ENCODE data around the gene FXYD1. TPM values are rescaled to one million over a fixed set of nuclear protein-coding genes. Genes with fewer than 3 reads are reported as not detected.

FXYD1 gene
- total and polyA plus RNA-seq, 3 donors from 2014 or later, result 2.3 to 48.5 (median 11.1) TPM

DNA sequence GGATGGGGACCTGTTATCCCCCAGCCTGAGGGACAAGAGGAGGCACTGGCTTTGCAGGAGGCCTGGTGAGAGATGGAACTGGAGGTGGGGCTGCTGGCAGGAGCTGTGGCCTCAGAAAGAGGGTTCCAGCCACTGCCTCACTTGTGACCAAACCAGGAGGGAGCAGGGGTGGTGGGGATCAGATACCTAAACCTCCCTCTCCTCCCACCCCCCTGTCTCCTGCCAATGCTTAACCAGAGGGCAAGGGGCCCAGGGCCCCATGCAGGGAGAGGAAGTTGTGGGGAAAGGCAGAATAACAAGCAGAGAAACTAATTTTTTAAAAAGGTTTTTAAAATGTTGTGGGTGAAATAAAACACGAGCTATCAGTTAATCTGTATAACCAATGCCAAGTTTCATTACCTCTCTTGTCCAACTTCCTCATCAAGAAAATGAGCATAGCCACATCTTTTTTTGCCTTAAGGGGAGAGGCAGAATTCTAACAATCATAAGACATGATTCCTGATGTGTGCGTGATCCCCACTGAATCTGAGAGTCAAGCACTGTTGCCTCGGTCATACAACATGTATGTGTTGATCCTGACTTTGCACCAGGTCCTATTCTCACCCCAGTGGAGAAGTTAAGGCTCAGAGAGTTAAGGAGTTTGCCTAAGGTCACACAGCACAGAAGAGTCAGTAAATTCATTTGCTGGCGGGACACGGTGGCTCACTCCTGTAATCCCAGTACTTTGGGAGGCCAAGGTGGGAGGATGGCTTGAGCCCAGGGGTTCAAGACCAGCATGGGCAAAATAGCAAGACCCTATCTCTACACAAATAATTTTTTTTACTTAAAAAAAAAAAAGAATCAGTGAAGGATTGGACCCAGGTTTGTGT, 28.9 kb downstream of the FXYD1 start:
- Histone ChIP-seq H3K36me3 (ENCODE audit: low read depth, missing control alignments) (no peaks in the 10 kb centered on the region), H3K4me1 (no peaks in the 10 kb centered on the region), H3K9me3 (no peaks in the 10 kb centered on the region), H3K27ac (no peak overlapping the region), H3K27me3 (no peaks in the 10 kb centered on the region), H3K4me3 (no peak overlapping the region)
- TF ChIP-seq POLR2A (IDR thresholded peaks at IDR 0.05), result no peak
- TF ChIP-seq, protein P1, sequence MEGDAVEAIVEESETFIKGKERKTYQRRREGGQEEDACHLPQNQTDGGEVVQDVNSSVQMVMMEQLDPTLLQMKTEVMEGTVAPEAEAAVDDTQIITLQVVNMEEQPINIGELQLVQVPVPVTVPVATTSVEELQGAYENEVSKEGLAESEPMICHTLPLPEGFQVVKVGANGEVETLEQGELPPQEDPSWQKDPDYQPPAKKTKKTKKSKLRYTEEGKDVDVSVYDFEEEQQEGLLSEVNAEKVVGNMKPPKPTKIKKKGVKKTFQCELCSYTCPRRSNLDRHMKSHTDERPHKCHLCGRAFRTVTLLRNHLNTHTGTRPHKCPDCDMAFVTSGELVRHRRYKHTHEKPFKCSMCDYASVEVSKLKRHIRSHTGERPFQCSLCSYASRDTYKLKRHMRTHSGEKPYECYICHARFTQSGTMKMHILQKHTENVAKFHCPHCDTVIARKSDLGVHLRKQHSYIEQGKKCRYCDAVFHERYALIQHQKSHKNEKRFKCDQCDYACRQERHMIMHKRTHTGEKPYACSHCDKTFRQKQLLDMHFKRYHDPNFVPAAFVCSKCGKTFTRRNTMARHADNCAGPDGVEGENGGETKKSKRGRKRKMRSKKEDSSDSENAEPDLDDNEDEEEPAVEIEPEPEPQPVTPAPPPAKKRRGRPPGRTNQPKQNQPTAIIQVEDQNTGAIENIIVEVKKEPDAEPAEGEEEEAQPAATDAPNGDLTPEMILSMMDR (IDR thresholded peaks at IDR 0.05), result no peak
- DNase-seq, result no peak
- 82 to 83% methylated on average over 5 of the region's 5 CpGs for WGBS, 2 donors
- intact Hi-C loops (cut with DNase I; ENCODE audit: low total_unique reads), result no loop called here

DNA sequence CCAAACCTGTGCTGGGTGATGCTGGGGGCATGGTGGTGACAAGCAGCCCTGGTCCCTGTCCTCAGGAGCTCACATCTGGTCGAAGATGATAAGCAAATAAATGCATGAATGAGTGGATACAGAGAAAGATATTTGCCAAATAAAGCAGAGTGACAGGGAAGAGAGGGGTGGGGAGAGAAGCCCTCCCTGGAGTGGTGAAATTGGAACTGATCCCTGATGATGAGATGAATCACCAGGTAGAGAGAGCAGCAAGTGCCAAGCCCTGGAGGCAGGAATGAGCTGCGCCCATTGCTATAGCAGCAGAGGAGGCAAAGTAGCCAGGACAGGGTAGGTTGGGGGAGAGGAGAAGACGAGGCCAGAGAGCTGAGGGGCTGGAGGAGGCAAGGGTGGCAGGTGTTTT, 29.6 kb downstream of the FXYD1 start:
- intact Hi-C loops (cut with DNase I; ENCODE audit: low total_unique reads), result no loop called here
- TF ChIP-seq, protein P1 (IDR thresholded peaks at IDR 0.05), result no peak
- TF ChIP-seq POLR2A (IDR thresholded peaks at IDR 0.05), result no peak
- Histone ChIP-seq H3K27me3 (no peaks in the 10 kb centered on the region), H3K36me3 (ENCODE audit: low read depth, missing control alignments) (no peaks in the 10 kb centered on the region), H3K9me3 (no peaks in the 10 kb centered on the region), H3K4me3 (no peak overlapping the region), H3K27ac (no peak overlapping the region), H3K4me1 (no peaks in the 10 kb centered on the region)
- 87 to 91% methylated on average over 3 of the region's 3 CpGs for WGBS, 2 donors
- DNase-seq, result no peak

DNA sequence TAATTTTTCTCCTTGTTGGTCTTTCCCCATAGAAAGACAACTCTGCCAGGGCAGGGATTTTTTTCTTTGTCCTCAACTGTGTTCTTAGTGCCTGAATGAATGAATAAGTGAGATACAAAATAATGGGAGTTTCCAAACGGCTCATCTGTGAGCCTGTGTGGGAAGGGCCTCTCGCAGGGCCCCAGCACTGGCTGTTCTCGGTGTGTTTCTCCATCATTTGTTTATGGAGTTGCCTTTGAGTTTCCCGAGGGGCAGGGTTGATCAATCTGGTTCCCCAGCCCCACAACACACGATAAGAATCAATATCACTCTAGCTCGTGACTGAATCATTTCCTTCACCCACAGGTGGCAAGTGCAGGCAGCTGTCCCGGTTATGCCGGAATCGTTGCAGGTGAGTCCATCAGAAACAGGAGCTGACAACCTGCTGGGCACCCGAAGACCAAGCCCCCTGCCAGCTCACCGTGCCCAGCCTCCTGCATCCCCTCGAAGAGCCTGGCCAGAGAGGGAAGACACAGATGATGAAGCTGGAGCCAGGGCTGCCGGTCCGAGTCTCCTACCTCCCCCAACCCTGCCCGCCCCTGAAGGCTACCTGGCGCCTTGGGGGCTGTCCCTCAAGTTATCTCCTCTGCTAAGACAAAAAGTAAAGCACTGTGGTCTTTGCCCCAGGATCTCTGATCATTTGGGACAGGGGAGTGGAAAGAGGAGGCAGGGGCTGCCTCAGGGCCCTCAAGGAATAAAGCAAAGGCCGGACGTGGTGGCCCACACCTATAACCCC, 30.8 kb downstream of the FXYD1 start:
- TF ChIP-seq POLR2A (IDR thresholded peaks at IDR 0.05), result no peak
- TF ChIP-seq, protein P1 (IDR thresholded peaks at IDR 0.05), result no peak
- intact Hi-C loops (cut with DNase I; ENCODE audit: low total_unique reads), result no loop called here
- WGBS, 2 donors, result 81 to 82% methylated on average over 15 to 18 of the region's 18 CpGs
- Histone ChIP-seq H3K27ac (no peak overlapping the region), H3K4me1 (no peaks in the 10 kb centered on the region), H3K36me3 (ENCODE audit: low read depth, missing control alignments) (no peaks in the 10 kb centered on the region), H3K4me3 (no peak overlapping the region), H3K27me3 (no peaks in the 10 kb centered on the region), H3K9me3 (no peaks in the 10 kb centered on the region)
- DNase-seq, result no peak

DNA sequence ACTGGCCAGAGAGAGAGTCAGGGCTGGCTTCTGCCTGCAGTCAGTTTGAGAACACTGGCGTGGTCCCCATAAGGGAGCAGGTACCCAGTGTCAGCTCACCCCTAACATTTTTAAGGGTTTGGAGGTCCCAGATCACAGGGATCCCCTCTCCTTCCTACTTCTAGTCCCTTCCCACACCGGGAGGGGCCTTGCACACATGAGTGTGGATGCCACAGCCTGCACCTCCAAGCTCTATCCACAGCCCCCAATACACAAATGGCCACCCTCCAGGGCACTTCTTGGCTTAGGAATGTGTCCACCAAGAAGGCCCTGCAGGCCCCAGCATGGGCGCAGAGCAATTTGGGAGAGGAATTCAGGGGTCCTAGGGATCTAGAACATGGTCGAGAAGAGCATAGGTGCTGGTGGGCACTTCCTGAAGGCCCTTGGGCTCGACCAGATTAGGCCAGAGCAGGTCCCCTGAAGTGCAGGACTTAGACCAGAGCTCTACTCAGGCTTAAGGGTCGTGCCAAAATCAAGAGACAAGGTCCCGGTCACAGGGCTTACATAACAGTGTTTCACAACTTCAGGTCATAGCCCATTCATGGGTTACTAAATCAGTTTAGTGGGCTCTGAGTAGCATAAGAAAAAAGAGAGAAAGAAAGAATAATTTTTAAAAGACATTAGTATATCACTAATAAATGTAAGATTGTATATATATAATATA, 31.9 kb downstream of the FXYD1 start:
- Histone ChIP-seq H3K36me3 (ENCODE audit: low read depth, missing control alignments) (no peaks in the 10 kb centered on the region), H3K27ac (no peak overlapping the region), H3K27me3 (no peaks in the 10 kb centered on the region), H3K9me3 (no peaks in the 10 kb centered on the region), H3K4me1 (no peaks in the 10 kb centered on the region), H3K4me3 (no peak overlapping the region)
- TF ChIP-seq, protein P1 (IDR thresholded peaks at IDR 0.05), result no peak
- TF ChIP-seq POLR2A (IDR thresholded peaks at IDR 0.05), result no peak
- DNase-seq, result no peak
- 85 to 90% methylated on average over 6 to 7 of the region's 7 CpGs for WGBS, 2 donors
- intact Hi-C loops (cut with DNase I; ENCODE audit: low total_unique reads), result no loop called here

Measured in testis (tissue), 3 donors.